B cell (primary cell): Measurements from ENCODE around the gene COL6A5.

Experiments used
- EZH2 ChIP-seq: IDR thresholded peaks from 2 replicates; pipeline ENCODE4 v1.6.1; 2012; ENCODE audit warnings: borderline replicate concordance, low read depth, mild to moderate bottlenecking, moderate library complexity, low read length; ENCODE audit not compliant: insufficient read depth, poor library complexity, severe bottlenecking
- TF ChIP-seq, protein P1 (sequence below): fragments of 200-600 bp; IDR thresholded peaks from one replicate; pipeline ENCODE4 v1.8.0; 2022; ENCODE audit warnings: antibody characterized with exemption, mild to moderate bottlenecking

DNA sequence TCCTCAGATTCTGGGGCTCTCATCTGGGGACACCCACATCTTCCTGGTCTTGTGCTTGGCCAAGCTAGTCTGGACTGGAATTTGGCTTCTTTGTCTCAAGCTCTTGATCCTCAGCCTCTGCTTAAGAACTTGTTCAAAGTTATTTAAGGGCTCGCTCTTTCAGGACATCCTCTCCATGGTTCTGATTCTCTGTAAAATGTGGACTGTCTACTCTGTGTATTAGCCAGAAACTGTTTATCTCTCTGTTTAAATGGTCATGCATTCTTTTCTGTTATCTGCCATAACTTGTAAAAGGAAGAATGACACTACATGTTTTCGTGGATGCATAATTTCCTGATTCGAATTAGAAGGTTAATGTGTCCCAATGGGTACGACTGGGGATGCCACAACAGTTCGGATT is 79.4 kb downstream of the COL6A5 start:
- TF ChIP-seq, protein P1, sequence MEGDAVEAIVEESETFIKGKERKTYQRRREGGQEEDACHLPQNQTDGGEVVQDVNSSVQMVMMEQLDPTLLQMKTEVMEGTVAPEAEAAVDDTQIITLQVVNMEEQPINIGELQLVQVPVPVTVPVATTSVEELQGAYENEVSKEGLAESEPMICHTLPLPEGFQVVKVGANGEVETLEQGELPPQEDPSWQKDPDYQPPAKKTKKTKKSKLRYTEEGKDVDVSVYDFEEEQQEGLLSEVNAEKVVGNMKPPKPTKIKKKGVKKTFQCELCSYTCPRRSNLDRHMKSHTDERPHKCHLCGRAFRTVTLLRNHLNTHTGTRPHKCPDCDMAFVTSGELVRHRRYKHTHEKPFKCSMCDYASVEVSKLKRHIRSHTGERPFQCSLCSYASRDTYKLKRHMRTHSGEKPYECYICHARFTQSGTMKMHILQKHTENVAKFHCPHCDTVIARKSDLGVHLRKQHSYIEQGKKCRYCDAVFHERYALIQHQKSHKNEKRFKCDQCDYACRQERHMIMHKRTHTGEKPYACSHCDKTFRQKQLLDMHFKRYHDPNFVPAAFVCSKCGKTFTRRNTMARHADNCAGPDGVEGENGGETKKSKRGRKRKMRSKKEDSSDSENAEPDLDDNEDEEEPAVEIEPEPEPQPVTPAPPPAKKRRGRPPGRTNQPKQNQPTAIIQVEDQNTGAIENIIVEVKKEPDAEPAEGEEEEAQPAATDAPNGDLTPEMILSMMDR = no peak
- no peak for TF ChIP-seq EZH2
